NCI-H526 (cell line): ENCODE measurements around the gene RO60.

Source experiments
- DNase-seq, 2 experiments: peaks; one replicate each; lab custom pipeline; 2025; lab: John Stamatoyannopoulos, UW

Gene RO60

DNA sequence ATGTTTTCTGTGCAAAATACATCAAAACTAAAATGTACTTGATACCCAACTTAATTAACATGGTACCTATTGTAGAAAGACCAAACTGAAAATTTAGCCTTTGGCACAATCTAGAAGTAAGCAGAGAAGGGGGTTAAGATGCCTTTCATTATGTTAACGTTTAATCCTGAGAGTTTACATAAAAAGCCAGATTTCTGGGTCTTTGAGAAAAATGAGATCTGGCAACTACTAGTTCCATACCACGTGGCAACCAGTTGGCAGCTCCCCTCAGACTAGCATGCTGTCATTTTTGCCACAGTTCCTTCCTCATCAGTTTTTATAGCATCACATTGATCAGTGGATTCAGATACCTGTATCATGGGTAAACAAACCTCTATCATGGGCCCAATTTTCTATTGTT, 1.5 kb downstream of the RO60 start:
- DNase-seq: peak in 1 of 2 experiments; percentile 1

DNA sequence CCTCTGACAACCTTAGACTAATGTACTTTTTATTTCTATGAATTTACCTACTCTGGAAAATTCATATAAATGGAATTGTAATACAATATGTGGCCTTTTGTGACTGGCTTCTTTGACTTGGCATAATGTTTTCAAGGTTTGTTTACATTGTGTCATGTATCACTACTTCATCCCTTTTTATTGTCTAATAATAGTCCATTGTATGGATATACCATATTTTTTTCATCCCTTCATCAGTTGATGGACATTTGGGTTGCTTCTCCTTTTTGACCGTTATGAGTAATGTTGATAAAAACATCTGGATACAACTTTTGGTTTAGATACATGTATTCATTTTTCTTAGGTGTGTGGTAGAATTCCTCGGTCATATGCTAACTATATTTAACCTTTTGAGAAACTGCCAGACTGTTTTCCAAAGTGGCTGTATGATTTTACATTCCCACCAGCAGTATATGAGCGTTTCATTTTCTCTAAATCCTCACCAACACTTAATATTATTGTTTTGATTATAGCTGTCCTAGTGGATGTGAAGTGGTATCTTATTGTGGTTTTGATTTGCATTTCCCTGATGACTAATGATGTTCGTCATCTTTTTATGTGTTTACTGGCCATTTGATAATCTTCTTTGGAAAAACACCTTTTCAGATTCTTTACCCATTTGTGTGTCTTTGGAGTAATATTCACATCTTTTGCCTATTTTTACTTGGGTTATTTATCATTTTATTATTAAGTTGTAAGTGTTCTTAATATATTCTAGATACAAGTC, 3.5 kb downstream of the RO60 start:
- no peak for DNase-seq

DNA sequence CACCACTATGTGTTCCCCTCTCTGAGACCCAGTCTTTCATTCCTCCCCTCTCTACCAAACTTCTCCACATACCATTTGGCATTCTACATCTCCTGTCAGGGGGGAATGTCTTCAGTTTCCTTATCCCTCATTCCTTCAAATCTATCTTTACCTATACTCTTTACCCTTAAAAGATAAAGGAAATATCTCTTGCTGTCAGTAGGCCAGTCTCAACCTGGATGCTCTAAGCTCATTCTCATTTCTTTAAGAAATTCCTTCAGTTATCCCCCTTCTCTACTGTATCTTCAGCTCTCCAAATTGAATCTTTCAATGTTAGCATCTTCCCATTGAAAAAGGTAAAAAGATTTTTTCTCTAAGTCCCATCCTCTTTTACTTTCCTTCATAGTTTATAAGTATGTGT, 6.5 kb downstream of the RO60 start:
- no peak for DNase-seq

DNA sequence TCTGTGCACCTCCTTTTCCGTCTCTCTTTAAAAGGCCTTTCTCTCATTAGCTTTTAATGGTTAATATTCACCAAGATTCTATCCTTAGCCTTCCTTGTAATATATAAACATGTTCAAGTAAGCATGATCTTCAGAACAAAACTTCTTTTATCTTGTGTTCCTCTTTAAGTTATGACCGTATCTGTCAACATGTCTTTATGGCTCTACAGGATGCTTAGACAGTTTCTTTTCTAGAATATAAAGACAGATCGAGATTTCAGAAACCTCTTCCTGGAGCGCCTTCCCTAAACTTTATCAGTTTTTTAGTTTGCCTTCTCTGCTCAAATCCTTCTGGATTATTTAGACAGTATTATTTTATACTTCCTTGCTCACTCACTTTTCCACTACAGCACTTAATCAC, 7.2 kb downstream of the RO60 start:
- DNase-seq: no peak

DNA sequence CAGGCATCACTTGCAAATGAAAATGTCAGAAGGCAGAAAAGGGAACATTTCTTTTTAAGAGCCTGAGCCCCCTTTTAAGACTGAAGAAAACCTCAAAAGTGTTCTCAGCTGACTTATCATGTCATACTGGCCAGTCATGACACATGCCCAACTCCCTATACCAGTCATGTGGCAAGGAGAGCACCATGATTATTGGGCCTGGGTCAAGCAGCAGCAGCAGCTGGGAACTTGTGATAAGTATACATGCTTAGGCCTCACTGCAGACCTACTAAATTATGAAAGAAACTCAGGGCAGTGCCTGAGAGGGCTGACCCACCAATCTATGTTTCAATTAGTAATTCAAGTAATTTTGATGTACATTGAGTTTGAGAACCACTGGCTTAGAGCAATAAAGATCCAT, 8.6 kb downstream of the RO60 start:
- DNase-seq: no peak

DNA sequence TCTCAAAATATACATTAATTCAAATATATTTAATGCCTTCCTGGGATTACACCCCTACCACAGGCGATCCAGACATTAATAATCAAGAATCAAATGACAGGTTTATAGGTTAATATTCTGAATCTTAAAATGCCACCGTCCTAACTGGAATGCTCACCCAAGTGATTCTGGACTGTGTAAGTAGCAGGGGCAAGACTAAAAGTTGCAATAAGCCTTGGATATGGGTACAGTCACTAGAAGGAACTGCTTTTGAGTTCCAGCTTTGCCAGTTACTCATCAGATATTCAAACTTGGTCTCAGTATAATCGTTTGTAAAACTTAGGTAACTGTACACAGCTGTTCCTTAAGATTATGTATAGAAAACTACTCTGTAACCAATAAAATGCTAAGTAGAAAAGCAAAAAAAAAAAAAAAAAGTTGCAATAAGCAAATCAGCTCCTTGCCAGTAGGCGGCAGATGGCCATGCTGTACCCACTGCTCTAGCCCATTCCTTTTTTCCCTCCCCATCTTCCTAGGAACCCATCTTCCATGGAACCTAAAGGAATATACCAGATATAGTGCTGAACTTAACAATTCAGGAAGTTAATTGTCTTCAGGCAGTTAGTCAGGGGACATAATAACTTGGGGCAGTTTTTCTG, 10.5 kb downstream of the RO60 start:
- DNase-seq: peak in 1 of 2 experiments; percentile 17

DNA sequence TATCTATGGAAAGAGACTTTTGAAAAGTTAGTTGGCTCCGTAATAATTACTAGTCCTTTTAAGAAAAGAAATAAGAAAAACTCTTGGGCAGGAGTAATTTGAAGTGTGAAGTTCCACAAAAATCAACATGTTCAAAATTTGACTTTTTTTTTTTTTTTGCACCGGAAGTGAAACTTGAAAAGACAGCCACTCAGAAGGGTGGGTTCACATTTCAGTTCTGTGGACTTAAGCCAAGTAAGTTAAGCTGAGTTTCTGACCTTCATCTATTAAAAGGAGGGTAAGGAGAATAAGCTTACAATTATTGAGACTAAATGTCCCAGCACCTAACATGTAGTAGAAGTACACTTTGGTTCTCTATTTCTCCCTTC, 11.0 kb downstream of the RO60 start:
- DNase-seq: no peak

DNA sequence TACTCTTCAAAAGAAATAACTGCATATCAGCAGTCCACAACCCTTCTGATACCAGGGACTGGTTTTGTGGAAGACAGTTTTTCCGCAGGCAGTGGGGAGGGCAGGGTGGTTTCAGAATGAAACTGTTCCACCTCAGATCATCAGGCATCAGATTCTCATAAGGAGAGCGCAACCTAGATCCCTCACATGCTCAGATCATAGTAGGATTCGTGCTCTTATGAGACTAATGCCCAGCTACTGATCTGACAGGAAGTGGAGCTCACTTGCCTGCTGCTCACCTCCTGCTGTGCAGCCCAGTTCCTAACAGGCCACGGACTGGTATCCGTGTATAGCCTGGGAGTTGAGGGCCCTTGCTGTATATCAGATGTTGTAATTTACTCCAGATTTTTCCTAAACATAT, 11.5 kb downstream of the RO60 start:
- DNase-seq: no peak

DNA sequence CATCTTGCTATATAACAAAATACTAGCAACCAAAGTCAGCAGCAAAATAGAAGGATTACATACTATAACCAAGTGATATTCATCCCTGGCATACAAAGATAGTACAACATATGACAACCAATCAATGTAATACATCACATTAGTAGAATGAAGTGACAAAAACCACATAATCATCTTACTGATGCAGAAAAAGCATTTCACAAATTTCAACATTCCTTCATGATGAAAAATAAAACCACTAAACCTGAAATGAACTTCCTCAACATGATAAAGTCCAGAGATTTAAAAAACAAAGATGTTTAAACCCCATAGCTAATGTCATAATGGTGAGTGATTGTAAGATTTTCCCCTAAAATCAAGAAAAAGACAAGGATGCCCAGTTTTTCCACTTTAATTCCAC, 18.6 kb downstream of the RO60 start:
- DNase-seq: no peak

DNA sequence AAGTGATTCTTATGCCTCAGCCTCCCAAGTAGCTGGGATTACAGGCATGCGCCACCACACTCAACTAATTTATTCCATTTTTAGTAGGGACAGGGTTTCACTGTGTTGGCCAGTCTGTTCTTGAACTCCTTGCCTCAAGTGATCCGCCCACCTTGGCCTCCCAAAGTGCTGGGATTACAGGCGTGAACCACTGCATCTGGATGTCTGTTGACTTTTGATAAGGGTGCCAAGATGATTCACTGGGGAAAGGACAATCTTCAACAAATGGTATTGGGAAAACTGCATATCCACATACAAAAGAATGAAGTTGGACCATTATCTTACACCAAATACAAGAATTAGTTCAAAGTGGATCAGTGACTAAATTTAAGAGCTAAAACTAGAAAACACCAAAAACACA, 19.8 kb downstream of the RO60 start:
- no peak for DNase-seq

DNA sequence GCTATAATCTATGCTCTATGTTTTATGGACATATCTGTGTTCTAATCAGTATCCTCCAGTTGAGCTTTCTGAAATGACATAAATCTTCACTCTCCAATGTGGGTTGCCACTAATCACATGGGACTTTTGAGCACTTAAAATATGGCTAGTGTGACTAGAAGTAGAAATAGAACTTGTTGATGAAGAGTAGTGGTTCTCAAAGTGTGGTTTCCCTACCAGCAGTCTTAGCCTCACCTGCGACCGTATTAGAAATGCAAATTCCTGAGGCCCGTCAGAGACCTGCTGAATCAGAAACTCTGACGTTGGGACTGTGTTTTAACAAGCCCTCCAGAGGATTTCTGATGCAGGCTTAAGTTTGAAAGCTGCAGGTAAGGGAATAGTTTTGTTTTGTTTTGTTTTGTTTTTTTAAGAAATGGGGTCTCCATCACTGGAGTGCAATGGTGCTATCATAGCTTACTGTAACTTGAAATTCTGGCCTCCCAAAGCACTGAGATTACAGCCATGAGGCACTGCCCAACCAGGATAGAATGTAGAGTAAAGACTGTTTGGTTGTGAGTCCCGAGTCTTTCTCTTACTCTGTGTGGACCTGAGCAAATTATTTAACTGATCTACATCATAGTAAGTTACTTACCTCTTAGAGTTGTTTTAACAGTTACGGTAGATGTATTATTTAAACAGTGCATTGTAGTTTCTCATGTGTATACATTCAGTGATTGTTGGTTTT, 24.1 kb downstream of the RO60 start:
- DNase-seq: peak in 1 of 2 experiments; percentile 32

DNA sequence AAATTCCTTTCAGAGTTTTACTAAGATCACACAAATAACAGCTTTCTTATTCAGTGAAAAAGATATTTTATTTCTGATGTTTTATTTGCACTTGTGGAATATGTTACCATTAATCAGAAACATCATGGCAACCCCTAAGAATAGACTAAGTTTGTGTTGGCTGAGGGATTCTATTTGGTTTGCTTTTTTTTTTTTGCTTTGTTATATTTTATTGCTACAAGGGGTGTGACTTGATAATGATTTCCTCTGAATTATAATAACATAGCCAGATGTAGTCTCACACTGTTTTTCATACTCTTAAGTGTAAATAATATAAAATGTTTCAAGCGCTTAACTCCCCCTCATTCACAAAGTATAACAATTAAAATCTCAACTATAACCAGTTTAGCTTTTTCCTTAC, 25.9 kb downstream of the RO60 start:
- no peak for DNase-seq

DNA sequence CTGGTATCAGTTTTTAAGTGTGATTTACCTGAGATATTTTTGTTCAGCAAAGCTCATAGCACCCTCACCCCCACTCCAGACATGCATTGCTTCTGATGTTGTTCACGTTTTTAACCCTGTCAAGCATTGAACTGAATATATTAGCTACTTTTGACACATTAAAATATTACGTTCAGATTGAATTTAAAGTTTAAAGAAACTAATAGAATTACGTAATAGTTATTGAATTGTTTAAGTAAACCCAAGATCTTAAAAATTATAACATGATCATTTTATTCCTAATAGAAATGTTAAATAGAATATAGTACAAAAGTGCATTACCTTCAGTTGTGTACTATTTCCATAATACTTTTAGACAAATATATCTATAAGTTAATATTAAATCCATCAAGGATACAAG, 26.9 kb downstream of the RO60 start:
- no peak for DNase-seq

DNA sequence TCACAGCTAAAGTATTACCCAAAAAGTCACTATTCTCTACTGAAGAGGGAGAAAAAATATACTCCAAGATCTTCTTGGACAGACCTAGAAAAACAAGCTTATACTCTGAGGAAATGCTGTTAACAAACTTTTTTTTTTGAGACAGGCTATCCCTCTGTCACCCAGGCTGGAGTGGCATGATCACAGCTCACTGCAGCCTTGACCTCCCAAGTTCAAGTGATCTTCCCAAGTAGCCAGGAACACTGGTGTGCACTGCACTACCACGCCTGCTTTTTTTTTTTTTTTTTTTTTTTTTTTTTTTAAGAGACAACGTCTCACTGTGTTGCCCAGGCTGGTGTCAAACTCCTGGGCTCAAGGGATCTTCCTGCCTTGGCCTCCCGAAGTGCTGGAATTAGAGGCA, 28.5 kb downstream of the RO60 start:
- no peak for DNase-seq

DNA sequence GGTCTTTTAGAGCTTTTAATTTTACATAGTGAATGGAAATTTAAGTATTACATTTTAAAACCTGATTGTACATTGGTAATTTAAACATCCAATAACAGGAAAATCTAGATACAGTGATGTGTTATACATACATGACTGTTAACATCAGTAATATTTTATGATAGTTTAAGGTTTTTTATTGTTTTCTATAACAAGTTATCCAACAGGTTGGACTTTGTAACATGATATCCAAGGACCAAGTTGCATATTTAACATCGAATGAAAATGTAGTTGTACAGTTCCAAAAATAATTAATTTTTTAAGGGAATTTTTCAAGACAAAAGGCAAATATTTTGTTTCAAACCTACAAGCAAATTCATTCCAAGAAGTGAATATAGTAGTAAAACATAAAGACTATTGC, 31.5 kb downstream of the RO60 start:
- DNase-seq: no peak

DNA sequence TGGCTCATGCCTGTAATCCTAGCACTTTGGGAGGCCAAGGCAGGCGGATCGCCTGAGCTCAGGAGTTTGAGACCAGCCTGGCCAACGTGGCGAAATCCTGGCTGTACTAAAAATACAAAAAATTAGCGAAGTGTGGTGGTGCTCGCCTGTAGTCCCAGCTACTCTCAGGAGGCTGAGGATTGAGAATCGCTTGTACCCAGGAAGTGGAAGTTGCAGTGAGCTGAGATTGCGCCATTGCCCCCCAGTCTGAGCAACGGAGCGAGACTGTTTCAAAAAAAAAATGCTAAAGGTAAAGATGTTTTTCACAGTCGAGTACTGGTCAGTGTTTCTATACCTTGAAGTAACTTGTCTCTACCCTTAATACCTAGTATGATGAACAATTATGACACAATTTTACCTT, 34.7 kb downstream of the RO60 start:
- no peak for DNase-seq

DNA sequence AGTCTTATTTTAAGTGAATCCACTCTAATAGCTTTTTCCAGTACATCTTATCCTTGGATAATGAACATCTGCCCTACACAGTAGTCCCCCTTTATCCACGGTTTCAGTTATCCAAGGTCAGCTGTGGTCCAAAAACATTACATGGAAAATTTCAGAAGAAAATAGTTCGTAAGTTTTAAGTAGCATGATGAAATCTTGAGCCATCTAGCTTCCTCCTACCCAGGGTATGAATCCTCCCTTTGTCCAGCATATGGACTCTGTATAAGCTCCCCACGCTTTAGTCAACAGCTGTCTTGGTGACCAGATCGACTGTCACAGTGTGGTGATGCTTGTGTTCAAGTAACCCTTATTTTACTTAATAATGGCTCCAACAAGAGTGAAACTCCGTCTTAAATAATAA, 43.2 kb downstream of the RO60 start:
- DNase-seq: no peak

DNA sequence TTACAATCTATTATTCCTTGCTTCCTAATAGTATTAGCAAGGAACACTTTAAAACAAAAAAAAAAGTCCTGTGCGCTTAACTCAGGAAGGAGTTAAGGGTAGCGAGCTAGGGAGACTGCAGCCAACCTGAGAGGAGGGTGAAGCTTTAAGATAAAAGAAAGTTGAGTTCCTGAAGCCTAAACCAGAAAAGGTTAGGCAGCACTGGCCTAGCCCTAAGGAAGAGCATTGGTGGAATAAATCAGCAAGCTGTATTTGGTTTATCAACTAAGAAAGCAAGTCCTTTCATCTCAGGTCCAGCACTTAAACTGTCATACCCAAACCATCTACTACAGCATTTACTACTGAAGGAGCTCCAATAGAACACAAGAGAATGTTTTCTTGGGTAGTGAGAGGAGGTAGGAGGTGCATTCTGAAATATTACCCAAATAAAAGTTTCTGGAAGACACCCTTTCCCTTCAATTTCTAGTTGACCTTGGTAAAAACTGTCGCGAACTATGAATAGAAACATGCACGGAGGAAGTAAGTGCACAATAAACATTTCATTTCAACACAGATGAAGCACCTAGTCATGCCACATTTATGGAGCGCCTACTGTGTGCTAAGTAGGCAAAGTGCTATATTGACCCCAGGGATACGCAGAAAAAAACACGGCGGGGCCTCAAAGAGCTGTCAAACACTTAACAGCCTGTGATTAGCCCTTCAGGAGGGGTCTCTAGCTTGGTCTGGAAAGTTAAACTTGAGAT, 44.5 kb downstream of the RO60 start:
- no peak for DNase-seq

DNA sequence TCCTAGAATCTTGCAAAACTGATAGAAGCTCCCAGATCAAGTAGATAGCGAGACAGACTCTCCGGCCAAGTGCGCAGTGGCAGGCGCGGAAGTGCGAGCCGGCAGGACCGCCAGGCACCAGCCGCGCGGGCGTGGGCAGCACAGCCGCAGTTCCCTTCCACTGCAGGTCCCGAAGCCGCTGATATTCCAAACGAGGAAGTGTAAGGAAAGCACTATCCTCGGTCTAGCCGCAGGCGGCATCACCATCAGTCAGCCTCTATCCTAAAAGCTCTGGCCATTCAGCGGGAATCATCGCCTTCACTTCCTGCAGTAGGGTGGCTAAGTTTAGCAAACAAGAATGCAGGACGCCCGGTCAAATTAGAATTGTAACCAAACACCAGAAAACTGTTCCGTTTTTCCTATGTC, 45.1 kb downstream of the RO60 start:
- peak; percentile 36 to 62 for DNase-seq

DNA sequence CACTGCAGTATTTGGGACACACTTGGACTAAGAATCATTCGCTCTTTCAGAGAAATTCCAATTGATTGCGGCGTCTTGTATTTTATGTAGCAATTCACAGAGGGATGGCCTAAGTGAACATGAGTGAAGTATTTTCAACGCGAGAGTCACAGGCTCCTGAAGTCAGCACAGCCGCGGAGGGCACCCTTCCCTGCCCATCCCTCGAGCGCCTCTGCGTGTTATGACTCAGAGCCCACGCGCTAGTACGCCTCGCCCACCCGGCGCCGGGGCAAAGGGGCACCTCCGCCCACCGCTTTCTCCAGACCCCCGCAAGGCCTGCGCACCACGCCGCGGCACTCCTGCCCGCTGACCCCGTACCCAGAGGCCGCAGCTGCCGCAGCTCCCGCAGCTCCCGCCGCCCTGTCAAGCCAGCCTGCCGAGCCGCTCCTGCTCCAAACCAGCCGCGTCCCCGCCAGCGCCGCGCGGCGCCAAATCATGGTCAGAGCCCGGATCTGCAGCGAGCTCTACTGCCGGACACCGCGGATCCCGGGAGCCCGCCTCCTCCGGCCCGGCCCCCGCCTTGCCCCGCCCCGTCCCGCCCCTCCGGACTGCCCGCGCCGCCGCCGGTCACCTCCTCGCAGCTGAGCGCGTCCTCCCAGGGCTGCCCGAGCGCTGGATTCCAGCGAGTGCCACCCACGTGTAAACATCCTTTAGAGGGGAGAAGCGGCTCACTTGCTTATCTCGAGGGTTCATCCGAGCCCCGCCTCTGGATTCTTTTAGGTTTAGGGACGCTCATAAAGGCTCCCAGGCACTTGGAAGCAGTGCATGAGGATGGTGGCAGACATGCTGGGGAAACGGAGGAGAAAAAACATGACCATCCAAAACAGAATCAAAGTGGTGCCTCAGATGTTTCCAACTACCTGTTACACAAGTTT, 45.8 kb downstream of the RO60 start, which contains the start of gene GLRX2:
GLRX2 (minus strand) TSS at position 508 of the 914 bp plus-strand sequence; CDS start at position 476, 32 bp downstream.
- DNase-seq: peak; percentile 44 to 79

DNA sequence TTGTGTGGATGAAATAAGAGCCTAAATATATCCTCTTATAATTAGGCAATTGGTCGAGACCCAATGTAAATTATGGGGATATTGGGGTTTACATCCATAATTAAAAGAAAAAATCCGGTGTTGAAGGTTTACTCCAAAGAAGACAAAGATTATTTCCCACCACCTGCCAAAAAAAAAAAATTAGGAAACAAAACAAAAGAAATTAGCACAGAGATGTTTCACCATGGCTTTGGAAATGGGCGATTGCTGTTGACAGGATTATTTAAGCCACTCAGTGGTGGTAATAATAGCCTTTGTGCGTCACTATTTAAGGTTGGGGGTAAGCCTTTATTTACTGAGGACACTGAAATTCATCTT, 46.4 kb downstream of the RO60 start:
- no peak for DNase-seq
